ENCODE data around the gene NPIPB2. TPM values are rescaled to one million over a fixed set of nuclear protein-coding genes. Genes with fewer than 3 reads are reported as not detected.
"Not testable (repeated sequence)": the region's sequence is repeated elsewhere in the genome, so short reads cannot be mapped to it uniquely, and the experiment has no call there.

NPIPB2 gene
- 15.6 TPM for polyA plus RNA-seq (2013)

DNA sequence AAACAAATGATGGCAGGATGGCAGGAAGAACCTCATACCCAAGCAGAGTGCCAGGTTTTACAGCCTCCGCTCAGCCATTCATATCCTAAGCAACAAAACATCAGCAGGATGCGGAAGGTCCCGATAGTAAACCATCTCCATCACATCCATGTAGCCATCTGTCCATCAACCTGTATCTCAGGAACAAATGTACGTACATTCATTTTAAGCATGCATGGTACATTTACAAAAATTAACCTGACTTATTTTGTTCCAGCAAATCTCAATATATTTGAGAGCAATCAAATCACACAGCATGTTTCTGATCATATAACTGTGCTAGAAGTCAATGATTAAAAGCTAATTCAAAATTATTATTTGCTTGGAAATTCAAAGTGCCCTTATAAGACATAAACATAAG, at the start of gene NPIPB2:
Gene NPIPB2 (minus strand): TSS at position 101 of the 400 bp plus-strand sequence. CDS start 0 bp downstream, at position 101.
- POLR2A ChIA-PET; H3K4me1 ChIP-seq (ENCODE audit: control extremely low read depth in 1 of 4, control insufficient read depth in 4 of 4, insufficient read depth in 4 of 4, low read length in 3 of 4); CTCF ChIA-PET; H3K36me3 ChIP-seq (ENCODE audit: control insufficient read depth in 4 of 4, insufficient read depth in 4 of 4, low read length in 3 of 4); H3K9me3 ChIP-seq (ENCODE audit: control extremely low read depth in 1 of 5, control insufficient read depth in 4 of 5, insufficient read depth in 2 of 5, low read depth in 1 of 5, low read length in 4 of 5); DNase-seq; H3K4me3 ChIP-seq (ENCODE audit: control insufficient read depth in 1 of 7, extremely low read depth in 1 of 7, insufficient read depth in 4 of 7, low read depth in 2 of 7, low read length in 6 of 7); H3K27ac ChIP-seq (ENCODE audit: insufficient read depth in 1 of 2, low read depth in 1 of 2, low read length in 2 of 2, poor library complexity in 1 of 2, severe bottlenecking in 2 of 2); H3K27me3 ChIP-seq (replicated peaks in 2 of 5; ENCODE audit: control insufficient read depth in 4 of 5, insufficient read depth in 5 of 5, low read length in 4 of 5): not testable (repeated sequence)
- no CpG with 5 or more reads among the region's 4 CpGs for whole genome bisulfite sequencing (ENCODE audit: insufficient coverage)

DNA sequence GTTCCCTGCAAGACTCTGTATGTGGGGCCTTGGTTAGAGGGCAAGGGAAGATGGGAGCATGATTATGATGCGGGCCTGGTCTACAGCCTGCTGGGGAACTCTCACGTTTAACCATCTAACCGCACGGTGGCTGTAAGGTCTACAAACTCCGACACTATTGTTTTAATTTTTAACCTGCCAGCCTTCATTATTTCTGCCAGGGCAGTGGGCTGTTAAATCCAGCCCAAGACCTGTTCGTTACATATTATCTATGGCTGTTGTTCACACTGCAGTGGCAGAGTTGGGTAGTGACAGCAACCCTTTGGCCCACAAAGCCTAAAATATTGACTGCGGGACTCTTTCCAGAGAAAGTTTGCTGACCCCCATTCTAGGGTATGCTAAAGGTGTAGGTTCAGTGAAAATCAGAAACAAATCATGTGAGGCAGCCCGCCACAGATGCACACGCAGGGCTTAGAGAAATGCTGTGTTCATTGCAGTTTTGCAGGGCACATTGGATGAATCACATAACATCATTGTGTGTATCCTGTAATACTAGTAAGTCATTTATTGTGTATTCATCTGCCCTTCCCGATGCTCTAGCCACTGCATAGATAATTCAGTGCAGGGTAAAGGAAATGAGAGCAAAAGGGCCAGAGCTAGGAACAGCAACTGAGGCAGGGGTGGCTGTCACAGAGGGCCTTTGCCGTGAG, 49.0 kb upstream of the NPIPB2 start:
- WGBS (ENCODE audit: insufficient coverage), result 100% methylated on average over 10 of the region's 11 CpGs
- no peaks in the 10 kb centered on the region for H3K36me3 ChIP-seq (ENCODE audit: control insufficient read depth in 4 of 4, insufficient read depth in 4 of 4, low read length in 3 of 4)
- ChIA-PET CTCF (interaction anchor here (1.3 kb wide), 1 partner anchor 77 kb away, joined by 3 read pairs; no protein-coding TSS in a partner anchor), POLR2A (interaction anchor here (0.6 to 0.7 kb wide), 2 partner anchors 15 to 72 kb away, joined by 3 to 5 read pairs; partner anchors contain the start of gene SNX29)
- peaks cover 6 to 16% (median 12%) of the 10 kb centered on the region in 4 experiments for H3K4me1 ChIP-seq (ENCODE audit: control extremely low read depth in 1 of 4, control insufficient read depth in 4 of 4, insufficient read depth in 4 of 4, low read length in 3 of 4)
- no peaks in the 10 kb centered on the region for H3K9me3 ChIP-seq (ENCODE audit: control extremely low read depth in 1 of 5, control insufficient read depth in 4 of 5, insufficient read depth in 2 of 5, low read depth in 1 of 5, low read length in 4 of 5)
- no peak overlapping the region for H3K4me3 ChIP-seq (ENCODE audit: control insufficient read depth in 1 of 7, extremely low read depth in 1 of 7, insufficient read depth in 4 of 7, low read depth in 2 of 7, low read length in 6 of 7)
- H3K27ac ChIP-seq (ENCODE audit: insufficient read depth in 1 of 2, low read depth in 1 of 2, low read length in 2 of 2, poor library complexity in 1 of 2, severe bottlenecking in 2 of 2), result no peak overlapping the region
- DNase-seq, result no peak
- no peaks in the 10 kb centered on the region for H3K27me3 ChIP-seq (replicated peaks in 2 of 5; ENCODE audit: control insufficient read depth in 4 of 5, insufficient read depth in 5 of 5, low read length in 4 of 5)

DNA sequence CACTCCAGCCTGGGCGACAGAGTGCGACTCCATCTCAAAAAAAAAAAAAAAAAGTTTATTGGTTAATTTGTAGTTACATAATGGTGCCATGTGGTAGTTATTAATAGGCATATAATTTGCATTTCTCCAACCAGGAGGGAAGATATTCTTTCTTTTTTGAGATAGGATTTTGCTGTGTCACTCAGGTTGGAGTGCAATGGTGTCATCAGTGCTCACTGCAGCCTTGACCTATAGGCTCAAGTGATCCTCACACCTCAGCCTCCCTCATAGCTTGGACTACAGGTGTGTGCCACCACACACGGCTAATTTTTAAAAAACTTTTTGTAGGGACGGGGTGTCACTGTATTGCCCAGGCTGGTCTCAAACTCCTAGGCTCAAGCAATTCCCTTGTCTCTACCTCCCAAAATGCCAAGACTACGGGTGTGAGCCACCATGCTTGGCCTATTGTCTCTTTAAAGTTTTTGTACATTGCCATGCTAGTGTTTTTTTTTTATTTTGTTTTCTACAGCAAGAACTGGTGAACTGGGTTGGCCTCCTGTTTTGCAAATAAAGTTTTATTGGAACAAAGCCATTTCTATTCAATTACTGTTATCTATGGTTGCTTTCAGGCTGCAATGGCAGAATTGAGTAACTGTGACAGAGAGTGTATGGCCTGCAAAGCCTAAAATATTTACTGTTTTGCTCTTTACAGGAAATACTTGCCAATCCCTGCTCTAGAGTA, 46.6 kb upstream of the NPIPB2 start:
- H3K27me3 ChIP-seq (replicated peaks in 2 of 5; ENCODE audit: control insufficient read depth in 4 of 5, insufficient read depth in 5 of 5, low read length in 4 of 5), result no peaks in the 10 kb centered on the region
- H3K4me1 ChIP-seq (ENCODE audit: control extremely low read depth in 1 of 4, control insufficient read depth in 4 of 4, insufficient read depth in 4 of 4, low read length in 3 of 4), result no peaks in the 10 kb centered on the region
- ChIA-PET CTCF (interaction anchor here (1.7 kb wide), 1 partner anchor 79 kb away, joined by 3 read pairs; no protein-coding TSS in a partner anchor), POLR2A (no interaction called here)
- H3K9me3 ChIP-seq (ENCODE audit: control extremely low read depth in 1 of 5, control insufficient read depth in 4 of 5, insufficient read depth in 2 of 5, low read depth in 1 of 5, low read length in 4 of 5), result no peaks in the 10 kb centered on the region
- H3K4me3 ChIP-seq (ENCODE audit: control insufficient read depth in 1 of 7, extremely low read depth in 1 of 7, insufficient read depth in 4 of 7, low read depth in 2 of 7, low read length in 6 of 7), result no peak overlapping the region
- no peak for DNase-seq
- WGBS (ENCODE audit: insufficient coverage), result 50% methylated on average over 2 of the region's 5 CpGs
- no peaks in the 10 kb centered on the region for H3K36me3 ChIP-seq (ENCODE audit: control insufficient read depth in 4 of 4, insufficient read depth in 4 of 4, low read length in 3 of 4)
- H3K27ac ChIP-seq (ENCODE audit: insufficient read depth in 1 of 2, low read depth in 1 of 2, low read length in 2 of 2, poor library complexity in 1 of 2, severe bottlenecking in 2 of 2), result no peak overlapping the region

DNA sequence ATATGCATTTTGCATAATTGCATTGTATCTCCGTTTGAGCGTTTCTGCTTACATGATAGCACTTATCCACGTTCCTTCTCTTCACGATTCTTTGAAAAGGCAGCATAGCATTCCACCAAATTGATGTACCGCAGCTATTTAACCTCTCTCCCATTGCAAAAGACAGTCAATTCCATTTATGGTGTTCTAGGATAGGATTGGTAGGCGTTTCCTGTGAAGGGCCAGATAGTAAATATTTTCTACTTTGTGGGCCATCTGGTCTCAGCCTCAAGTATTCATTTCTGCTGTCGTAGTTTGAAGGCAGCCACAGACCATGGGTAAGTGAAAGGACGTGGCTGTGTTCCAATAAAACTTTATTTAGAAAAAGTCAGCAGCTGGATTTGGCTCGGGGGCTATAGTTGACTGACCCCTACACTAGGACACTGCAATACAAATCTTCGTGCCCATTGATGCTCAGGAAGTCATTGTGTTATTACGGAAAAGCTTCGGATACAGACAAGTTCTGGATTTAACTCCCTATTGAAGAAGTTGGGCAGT, 44.7 kb upstream of the NPIPB2 start:
- no peak for DNase-seq
- Histone ChIP-seq H3K27ac (ENCODE audit: insufficient read depth in 1 of 2, low read depth in 1 of 2, low read length in 2 of 2, poor library complexity in 1 of 2, severe bottlenecking in 2 of 2) (no peak overlapping the region), H3K9me3 (ENCODE audit: control extremely low read depth in 1 of 5, control insufficient read depth in 4 of 5, insufficient read depth in 2 of 5, low read depth in 1 of 5, low read length in 4 of 5) (no peaks in the 10 kb centered on the region), H3K36me3 (ENCODE audit: control insufficient read depth in 4 of 4, insufficient read depth in 4 of 4, low read length in 3 of 4) (no peaks in the 10 kb centered on the region), H3K27me3 (replicated peaks in 2 of 5; ENCODE audit: control insufficient read depth in 4 of 5, insufficient read depth in 5 of 5, low read length in 4 of 5) (no peaks in the 10 kb centered on the region), H3K4me1 (ENCODE audit: control extremely low read depth in 1 of 4, control insufficient read depth in 4 of 4, insufficient read depth in 4 of 4, low read length in 3 of 4) (no peaks in the 10 kb centered on the region), H3K4me3 (ENCODE audit: control insufficient read depth in 1 of 7, extremely low read depth in 1 of 7, insufficient read depth in 4 of 7, low read depth in 2 of 7, low read length in 6 of 7) (no peak overlapping the region)
- CTCF ChIA-PET, result interaction anchor here (0.6 kb wide), 1 partner anchor 13 kb away, joined by 3 read pairs; no protein-coding TSS in a partner anchor
- WGBS (ENCODE audit: insufficient coverage), result 97% methylated on average over 12 of the region's 12 CpGs
- POLR2A ChIA-PET, result no interaction called here

DNA sequence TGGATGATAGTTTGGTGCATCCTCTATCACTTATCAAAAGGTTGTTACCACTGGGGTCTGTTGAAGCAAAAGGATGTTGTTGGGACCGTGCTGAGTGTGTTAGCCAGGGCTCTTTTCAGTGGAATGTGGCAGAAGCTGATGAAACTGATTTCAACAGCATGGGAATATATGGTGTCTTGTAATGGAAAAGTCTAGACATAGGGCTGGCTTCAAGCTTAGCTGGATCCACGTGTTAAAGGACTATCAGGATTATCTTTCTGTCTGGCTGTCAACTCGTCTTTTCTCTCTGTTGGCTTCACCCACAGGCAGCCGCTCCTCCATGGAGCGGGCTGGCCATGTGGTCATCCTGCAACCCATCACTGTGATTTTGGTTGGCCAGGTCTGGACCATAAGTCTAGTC, 43.4 kb upstream of the NPIPB2 start:
- H3K36me3 ChIP-seq (ENCODE audit: control insufficient read depth in 4 of 4, insufficient read depth in 4 of 4, low read length in 3 of 4), result no peaks in the 10 kb centered on the region
- H3K27ac ChIP-seq (ENCODE audit: insufficient read depth in 1 of 2, low read depth in 1 of 2, low read length in 2 of 2, poor library complexity in 1 of 2, severe bottlenecking in 2 of 2), result no peak overlapping the region
- H3K9me3 ChIP-seq (ENCODE audit: control extremely low read depth in 1 of 5, control insufficient read depth in 4 of 5, insufficient read depth in 2 of 5, low read depth in 1 of 5, low read length in 4 of 5), result no peaks in the 10 kb centered on the region
- ChIA-PET CTCF (interaction anchor here (2.1 kb wide), 1 partner anchor 82 kb away, joined by 5 read pairs; no protein-coding TSS in a partner anchor), POLR2A (no interaction called here)
- H3K4me3 ChIP-seq (ENCODE audit: control insufficient read depth in 1 of 7, extremely low read depth in 1 of 7, insufficient read depth in 4 of 7, low read depth in 2 of 7, low read length in 6 of 7), result no peak overlapping the region
- 89% methylated on average over 3 of the region's 5 CpGs for WGBS (ENCODE audit: insufficient coverage)
- H3K4me1 ChIP-seq (ENCODE audit: control extremely low read depth in 1 of 4, control insufficient read depth in 4 of 4, insufficient read depth in 4 of 4, low read length in 3 of 4), result no peaks in the 10 kb centered on the region
- H3K27me3 ChIP-seq (replicated peaks in 2 of 5; ENCODE audit: control insufficient read depth in 4 of 5, insufficient read depth in 5 of 5, low read length in 4 of 5), result no peaks in the 10 kb centered on the region
- DNase-seq, result no peak

DNA sequence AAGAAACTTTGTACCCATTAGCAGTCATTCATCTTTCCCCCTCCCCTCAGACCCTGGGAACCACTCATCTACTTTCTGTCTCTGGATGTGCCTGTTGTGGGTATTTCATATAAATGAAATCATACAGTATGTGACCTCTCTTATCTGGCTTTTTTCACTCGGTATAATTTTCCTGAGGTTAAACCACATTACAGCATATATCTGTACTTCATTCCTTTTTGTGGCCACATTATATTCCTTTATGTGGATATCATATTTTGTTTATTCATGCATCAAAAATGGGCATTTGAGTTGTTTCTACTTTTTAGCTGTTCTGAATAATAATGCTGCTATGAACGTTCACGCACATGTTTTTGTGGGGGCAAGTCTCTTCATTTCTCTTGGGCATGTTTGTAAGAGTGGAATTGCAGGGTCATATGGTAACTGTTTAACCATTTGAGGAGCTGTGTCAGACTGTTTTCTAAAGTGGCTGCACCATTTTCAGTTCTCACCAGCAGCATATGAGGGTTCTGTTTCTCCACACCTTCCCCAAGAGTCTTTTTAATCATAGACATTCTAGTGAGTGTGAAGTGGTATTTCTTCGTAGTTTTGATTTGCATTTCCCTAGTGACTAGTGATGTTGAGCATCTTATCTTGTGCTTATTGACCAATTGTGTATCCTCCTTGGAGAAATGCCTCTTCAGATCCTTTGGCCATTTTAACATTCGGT, 38.4 kb upstream of the NPIPB2 start:
- CTCF ChIA-PET, result interaction anchor here (1.2 kb wide), 1 partner anchor 19 kb away, joined by 3 read pairs; no protein-coding TSS in a partner anchor
- POLR2A ChIA-PET, result no interaction called here
- no CpG with 5 or more reads among the region's 5 CpGs for WGBS (ENCODE audit: insufficient coverage)

More for the DNA sequence above, 38.4 kb upstream of the NPIPB2 start:
- Histone ChIP-seq H3K27ac (ENCODE audit: insufficient read depth in 1 of 2, low read depth in 1 of 2, low read length in 2 of 2, poor library complexity in 1 of 2, severe bottlenecking in 2 of 2) (no peak overlapping the region), H3K4me1 (ENCODE audit: control extremely low read depth in 1 of 4, control insufficient read depth in 4 of 4, insufficient read depth in 4 of 4, low read length in 3 of 4) (peaks cover 0 to 22% (median 20%) of the 10 kb centered on the region in 4 experiments), H3K27me3 (replicated peaks in 2 of 5; ENCODE audit: control insufficient read depth in 4 of 5, insufficient read depth in 5 of 5, low read length in 4 of 5) (no peaks in the 10 kb centered on the region), H3K9me3 (ENCODE audit: control extremely low read depth in 1 of 5, control insufficient read depth in 4 of 5, insufficient read depth in 2 of 5, low read depth in 1 of 5, low read length in 4 of 5) (no peaks in the 10 kb centered on the region), H3K36me3 (ENCODE audit: control insufficient read depth in 4 of 4, insufficient read depth in 4 of 4, low read length in 3 of 4) (no peaks in the 10 kb centered on the region), H3K4me3 (ENCODE audit: control insufficient read depth in 1 of 7, extremely low read depth in 1 of 7, insufficient read depth in 4 of 7, low read depth in 2 of 7, low read length in 6 of 7) (no peak overlapping the region)
- no peak for DNase-seq
